Panc1 (cell line): ENCODE results near the gene ZNF816.

Experiments used
- POLR2AphosphoS5 ChIP-seq: IDR thresholded peaks from 2 replicates; pipeline ENCODE4 v1.6.1; 2012; ENCODE audit warnings: mild to moderate bottlenecking, low read depth, low read length, moderate library complexity
- TF ChIP-seq, protein P1 (sequence below): fragments of 450-650 bp; IDR thresholded peaks from 2 replicates; pipeline ENCODE4 v1.5.1; 2017; ENCODE audit warnings: mild to moderate bottlenecking

- TF ChIP-seq, protein P1, sequence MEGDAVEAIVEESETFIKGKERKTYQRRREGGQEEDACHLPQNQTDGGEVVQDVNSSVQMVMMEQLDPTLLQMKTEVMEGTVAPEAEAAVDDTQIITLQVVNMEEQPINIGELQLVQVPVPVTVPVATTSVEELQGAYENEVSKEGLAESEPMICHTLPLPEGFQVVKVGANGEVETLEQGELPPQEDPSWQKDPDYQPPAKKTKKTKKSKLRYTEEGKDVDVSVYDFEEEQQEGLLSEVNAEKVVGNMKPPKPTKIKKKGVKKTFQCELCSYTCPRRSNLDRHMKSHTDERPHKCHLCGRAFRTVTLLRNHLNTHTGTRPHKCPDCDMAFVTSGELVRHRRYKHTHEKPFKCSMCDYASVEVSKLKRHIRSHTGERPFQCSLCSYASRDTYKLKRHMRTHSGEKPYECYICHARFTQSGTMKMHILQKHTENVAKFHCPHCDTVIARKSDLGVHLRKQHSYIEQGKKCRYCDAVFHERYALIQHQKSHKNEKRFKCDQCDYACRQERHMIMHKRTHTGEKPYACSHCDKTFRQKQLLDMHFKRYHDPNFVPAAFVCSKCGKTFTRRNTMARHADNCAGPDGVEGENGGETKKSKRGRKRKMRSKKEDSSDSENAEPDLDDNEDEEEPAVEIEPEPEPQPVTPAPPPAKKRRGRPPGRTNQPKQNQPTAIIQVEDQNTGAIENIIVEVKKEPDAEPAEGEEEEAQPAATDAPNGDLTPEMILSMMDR: no peak
- no peak for TF ChIP-seq POLR2AphosphoS5
Observed at GRCh38 chr19:52992109-52993004, 29.7 kb upstream of the ZNF816 start.
